HepG2 (cell line): ENCODE measurements around the gene MAT2A. TPM values are rescaled to one million over a fixed set of nuclear protein-coding genes. Genes with fewer than 3 reads are reported as not detected.

Source experiments
- ATAC-seq: fragments of 200-7000 bp; cut with Tn5 transposase; 3 replicates; pipeline ENCODE4 v1.9.1; 2020; ENCODE audit warnings: mild to moderate bottlenecking, moderate library complexity
- BruUV-seq: library from RNA; stranded (reverse); fragments of 400-500 nt; replicated peaks from 2 replicates; lab custom pipeline; 2021; lab: Mats Ljungman, UMichigan
- CTCF ChIA-PET: fragments of 300-600 bp; formaldehyde crosslinking; extraction: SDS; loops from one replicate; lab custom pipeline; 2021; ENCODE audit warnings: low total read pairs, inconsistent platforms, low intra/inter-chr PET ratio; lab: Yijun Ruan, JAX
- POLR2A ChIA-PET: fragments of 350-600 bp; sonication (Branson Sonifier 250); formaldehyde crosslinking; loops from one replicate; lab custom pipeline; 2020; ENCODE audit warnings: antibody characterized with exemption, inconsistent platforms; lab: Yijun Ruan, JAX
- DNase-seq: peaks from one replicate; pipeline ENCODE4 v3.0.0-alpha.2; 2015; ENCODE audit warnings: low spot score
- FAIRE-seq: peaks from 3 replicates; lab custom pipeline; 2011; peaks lifted over from hg19 to GRCh38; lab: Jason Lieb, UNC
- H2AFZ ChIP-seq: one replicate; pipeline ENCODE4 v1.6.1; 2011; ENCODE audit warnings: low read length, inconsistent platforms
- H3K27ac ChIP-seq: fragments of 300-600 bp; 3 replicates; pipeline ENCODE4 v1.8.0; 2011; ENCODE audit warnings: mixed run types, mild to moderate bottlenecking, mixed read lengths, low read length, inconsistent platforms; ENCODE audit not compliant: insufficient read depth; ENCODE audit errors: extremely low read length
- H3K27me3 ChIP-seq, 2 experiments: fragments of 200-600 bp in 1 of 2; 2 replicates in 1 of 2; 3 replicates in 1 of 2; pipeline versions ENCODE4 v1.6.0 to v1.8.0; 2011; ENCODE audit warnings: low read length in 2 of 2, mild to moderate bottlenecking in 2 of 2, moderate library complexity in 2 of 2, inconsistent platforms in 1 of 2; ENCODE audit not compliant: insufficient read depth in 2 of 2, control insufficient read depth in 1 of 2
- H3K36me3 ChIP-seq, 2 experiments: fragments of 200-600 bp in 1 of 2; replicated peaks in 1 of 2; 2 replicates in 1 of 2; 3 replicates in 1 of 2; pipeline versions ENCODE4 v1.5.1 to v1.8.0; 2011; ENCODE audit warnings: low read length in 2 of 2, inconsistent platforms in 1 of 2; ENCODE audit not compliant: insufficient read depth in 2 of 2, control insufficient read depth in 1 of 2
- H3K4me1 ChIP-seq: 2 replicates; pipeline ENCODE4 v1.5.1; 2012; ENCODE audit warnings: low read length, inconsistent platforms; ENCODE audit not compliant: insufficient read depth
- H3K4me2 ChIP-seq: 2 replicates; pipeline ENCODE4 v1.6.0; 2011; ENCODE audit warnings: low read depth, low read length, inconsistent platforms
- H3K4me3 ChIP-seq, 3 experiments: fragments of 200-600 bp in 1 of 3; sonication (generic), shearing (Covaris generic) in 1 of 3; replicated peaks in 1 of 3; 2 replicates each; pipeline ENCODE4 v1.5.1; 2011 to 2016; ENCODE audit warnings: low read length in 3 of 3, inconsistent platforms in 2 of 3, low read depth in 2 of 3, mild to moderate bottlenecking in 2 of 3, control low read depth in 1 of 3, mixed read lengths in 1 of 3; ENCODE audit not compliant: insufficient read depth in 1 of 3
- H3K79me2 ChIP-seq: one replicate; pipeline ENCODE4 v1.6.1; 2011; ENCODE audit warnings: low read length, inconsistent platforms; ENCODE audit not compliant: insufficient read depth
- H3K9ac ChIP-seq: 2 replicates; pipeline ENCODE4 v1.6.0; 2011; ENCODE audit warnings: mild to moderate bottlenecking, low read depth, low read length, inconsistent platforms; ENCODE audit not compliant: insufficient read depth
- H3K9me3 ChIP-seq: 2 replicates; pipeline ENCODE4 v1.5.1; 2012; ENCODE audit warnings: mild to moderate bottlenecking, low read length
- H4K20me1 ChIP-seq: 2 replicates; pipeline ENCODE4 v1.6.0; 2011; ENCODE audit warnings: inconsistent platforms, mild to moderate bottlenecking, low read length, moderate library complexity; ENCODE audit not compliant: insufficient read depth
- DNMT1 ChIP-seq: sonication (generic); formaldehyde crosslinking; IDR thresholded peaks from 2 replicates; pipeline ENCODE4 v1.5.1; 2020; ENCODE audit warnings: mild to moderate bottlenecking, missing genetic modification reagents
- GABPB1 ChIP-seq: IDR thresholded peaks from 2 replicates; pipeline ENCODE4 v1.6.1; 2016; ENCODE audit warnings: mild to moderate bottlenecking, missing genetic modification reagents, moderate library complexity, missing compliant biosample characterization
- HMG20B ChIP-seq: conservative IDR thresholded peaks from 2 replicates; pipeline ENCODE4 v1.6.1; 2016; ENCODE audit warnings: missing genetic modification reagents, missing compliant biosample characterization
- HNF4A ChIP-seq: sonication (generic); formaldehyde crosslinking; IDR thresholded peaks from 2 replicates; pipeline ENCODE4 v1.4.0; 2020; ENCODE audit warnings: missing genetic modification reagents
- MXI1 ChIP-seq: IDR thresholded peaks from 3 replicates; pipeline ENCODE4 v1.6.1; 2012; ENCODE audit warnings: low read depth, low read length, inconsistent platforms, borderline replicate concordance
- NFE2L1 ChIP-seq: sonication (generic); formaldehyde crosslinking; IDR thresholded peaks from 2 replicates; pipeline ENCODE4 v1.4.0; 2020; ENCODE audit warnings: missing genetic modification reagents, mild to moderate bottlenecking, borderline replicate concordance
- NR0B2 ChIP-seq: sonication (generic); formaldehyde crosslinking; IDR thresholded peaks from 2 replicates; pipeline ENCODE4 v1.4.0; 2020; ENCODE audit warnings: mild to moderate bottlenecking, missing genetic modification reagents
- REPIN1 ChIP-seq: sonication (generic); formaldehyde crosslinking; IDR thresholded peaks from 2 replicates; pipeline ENCODE4 v1.8.0; 2022; ENCODE audit warnings: missing genetic modification reagents, low read depth, mild to moderate bottlenecking, borderline replicate concordance
- SMAD9 ChIP-seq: sonication (generic); formaldehyde crosslinking; IDR thresholded peaks from 2 replicates; pipeline ENCODE4 v1.5.1; 2020; ENCODE audit warnings: mild to moderate bottlenecking, missing genetic modification reagents
- ZBED4 ChIP-seq: sonication (generic); formaldehyde crosslinking; IDR thresholded peaks from 2 replicates; pipeline ENCODE4 v1.4.0; 2020; ENCODE audit warnings: missing genetic modification reagents, borderline replicate concordance
- ZBTB1 ChIP-seq: sonication (generic); formaldehyde crosslinking; IDR thresholded peaks from 2 replicates; pipeline ENCODE4 v1.4.0; 2020; ENCODE audit warnings: missing genetic modification reagents, borderline replicate concordance
- ZFP90 ChIP-seq: sonication (generic); formaldehyde crosslinking; IDR thresholded peaks from 2 replicates; pipeline ENCODE4 v1.8.0; 2022; ENCODE audit warnings: missing genetic modification reagents, mild to moderate bottlenecking, inconsistent platforms, borderline replicate concordance
- ZMYM4 ChIP-seq: sonication (generic); formaldehyde crosslinking; IDR thresholded peaks from 2 replicates; pipeline ENCODE4 v1.8.1; 2023; ENCODE audit warnings: mild to moderate bottlenecking, missing genetic modification reagents
- ZNF251 ChIP-seq: sonication (generic); formaldehyde crosslinking; IDR thresholded peaks from 2 replicates; pipeline ENCODE4 v1.9.0; 2021; ENCODE audit warnings: mild to moderate bottlenecking, missing genetic modification reagents
- ZNF33A ChIP-seq: sonication (generic); formaldehyde crosslinking; IDR thresholded peaks from 2 replicates; pipeline ENCODE4 v1.5.1; 2020; ENCODE audit warnings: missing genetic modification reagents, mild to moderate bottlenecking, moderate library complexity, borderline replicate concordance
- ZNF563 ChIP-seq: sonication (generic); formaldehyde crosslinking; IDR thresholded peaks from 2 replicates; pipeline ENCODE4 v1.8.0; 2022; ENCODE audit warnings: mild to moderate bottlenecking, moderate library complexity, missing genetic modification reagents
- ZNF784 ChIP-seq: sonication (generic); formaldehyde crosslinking; IDR thresholded peaks from 2 replicates; pipeline ENCODE4 v1.5.1; 2020; ENCODE audit warnings: missing genetic modification reagents, mild to moderate bottlenecking, borderline replicate concordance
- WGBS: methylation state at CpG from one replicate; pipeline ENCODE4 v1.1.6; 2017; ENCODE audit warnings: low lambda C conversion rate; 5-methylcytosine and 5-hydroxymethylcytosine counted together
- in situ Hi-C: cut with HindIII; loops from 2 replicates; pipeline ENCODE4 v1.10.0; 2017; ENCODE audit warnings: low pct_unique_long_range_greater_than_20kb; ENCODE audit not compliant: extremely low pct_ligation_motif_present
- intact Hi-C: fragments of 100-400 bp; cut with micrococcal nuclease; formaldehyde crosslinking; loops from one replicate; pipeline ENCODE4 v1.10.0; 2022; ENCODE audit not compliant: unreplicated experiment
- polyA plus RNA-seq, 8 experiments: library from polyadenylated mRNA; depleted of rRNA in 3 of 8; stranded (reverse) in 7 of 8; unstranded in 1 of 8; fragments of >200 nt; fragmentation: Illumina TruSeq in 4 of 8; extraction: Trizol in 4 of 8; gene quantifications; 2 replicates each; pipeline versions ENCODE4 v1.2.1 to v1.2.3, GENCODE V29; 2011 to 2016; ENCODE audit warnings: low read depth in 4 of 8, missing spikeins in 1 of 8, mixed read lengths in 1 of 8; ENCODE audit not compliant: insufficient read depth in 1 of 8
- total RNA-seq, 5 experiments: library from RNA; depleted of rRNA; stranded (reverse); fragments of >200 nt; fragmentation: Illumina TruSeq; extraction: Trizol; gene quantifications; 2 replicates each; pipeline ENCODE4 v1.2.3, GENCODE V29; 2016; ENCODE audit warnings: low read depth in 1 of 5

MAT2A gene
- total and polyA plus RNA-seq, 2 of the 13 experiments (the other 11 are each of a cell fraction or from before 2014, with no cell fraction given) = 155 to 331 TPM

- POLR2A ChIA-PET = interaction anchor here (0.6 to 11.7 kb wide), 51 partner anchors 14 to 231 kb away, joined by 3 to 445 read pairs (median 10); partner anchors contain the start of genes C2orf68, ELMOD3, GGCX and RETSAT
- peak; percentile 64 for FAIRE-seq
- H3K4me2 ChIP-seq = peak overlapping the region; percentile 91
- H3K9me3 ChIP-seq = no peaks in the 10 kb centered on the region
- H3K9ac ChIP-seq = peak overlapping the region; percentile 99
- ATAC-seq = peak; percentile 55
- intact Hi-C loops = loop anchor here (1.0 to 5.0 kb wide), 2 partner anchors 36 to 118 kb away; no protein-coding TSS in a partner anchor
- no peaks in the 10 kb centered on the region; a peak in 1 of 5 replicates for H3K27me3 ChIP-seq
- H3K4me3 ChIP-seq = peak overlapping the region; percentile 81 to 96 (median 95)
- DNase-seq = peak; percentile 78
- H3K79me2 ChIP-seq = peaks cover 53% of the 10 kb centered on the region
- in situ Hi-C loops = no loop called here
- WGBS = 1% methylated on average over 34 of the region's 35 CpGs
- peaks cover 38% of the 10 kb centered on the region for H3K4me1 ChIP-seq
- peak overlapping the region; percentile 99 for H3K27ac ChIP-seq
- H2AFZ ChIP-seq = peak overlapping the region; percentile 12
- peaks cover 11 to 26% of the 10 kb centered on the region in 2 experiments; a peak in 4 of 5 replicates for H3K36me3 ChIP-seq
- CTCF ChIA-PET = interaction anchor here (1.1 to 3.0 kb wide), 2 partner anchors 14 to 117 kb away, joined by 5 to 25 read pairs; no protein-coding TSS in a partner anchor
- TSS peak; percentile 76 for BruUV-seq
- peaks cover 34% of the 10 kb centered on the region for H4K20me1 ChIP-seq
- no peak for TF ChIP-seq SMAD9 (CRISPR knock-in tag)
- TF ChIP-seq ZNF251 = no peak
- no peak for TF ChIP-seq NFE2L1 (CRISPR knock-in tag)
- TF ChIP-seq MXI1 = peak; percentile 52; the same call in 2 of the 3 replicates
- TF ChIP-seq ZBTB1 = no peak
- no peak for TF ChIP-seq DNMT1
- TF ChIP-seq ZMYM4 (CRISPR knock-in tag) = peak; percentile 56
- TF ChIP-seq ZFP90 (CRISPR knock-in tag) = no peak
- TF ChIP-seq ZBED4 (CRISPR knock-in tag) = no peak
- 0 out of 2 replicates have a peak, but pooled peaks have one; percentile 97 for TF ChIP-seq ZNF33A (CRISPR knock-in tag)
- TF ChIP-seq HMG20B (CRISPR knock-in tag) = no peak
- no peak; the same call in 1 of the 2 replicates for TF ChIP-seq ZNF784 (CRISPR knock-in tag)
- TF ChIP-seq REPIN1 (CRISPR knock-in tag) = peak; percentile 56; the same call in 1 of the 2 replicates
- no peak; the same call in 1 of the 2 replicates for TF ChIP-seq GABPB1
- peak; percentile 13; the same call in 1 of the 2 replicates for TF ChIP-seq ZNF563 (CRISPR knock-in tag)
- 0 out of 2 replicates have a peak, but pooled peaks have one; percentile 50 for TF ChIP-seq NR0B2 (CRISPR knock-in tag)
- peak; percentile 50; the same call in 1 of the 2 replicates for TF ChIP-seq HNF4A
Observed at GRCh38 chr2:85537600-85538506, 1.1 kb upstream of the MAT2A start.
